ENCODE data around the gene ASIC2. TPM values are rescaled to one million over a fixed set of nuclear protein-coding genes. Genes with fewer than 3 reads are reported as not detected.

The ASIC2 gene
- total RNA-seq, 2 experiments from 2014 or later = not detected

DNA sequence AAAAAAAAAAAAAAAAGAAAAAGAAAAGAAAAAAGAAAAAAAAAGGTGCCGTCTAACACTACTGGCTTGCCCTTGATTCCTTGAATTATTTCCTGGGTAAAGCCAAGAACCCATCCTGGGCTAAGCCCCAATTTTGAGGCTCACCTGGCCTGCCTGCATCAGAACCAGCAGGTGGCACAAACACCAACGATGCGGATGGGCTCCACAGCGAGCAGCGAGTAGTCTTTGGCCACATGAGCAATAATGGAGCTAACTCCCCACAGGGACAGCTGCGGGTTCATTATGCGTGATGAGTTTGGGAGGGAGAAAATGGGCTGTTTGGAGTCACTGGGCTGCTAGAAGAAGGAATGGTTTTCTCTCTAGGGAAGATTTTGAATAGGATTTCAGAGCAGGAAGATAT, 91.1 kb downstream of the ASIC2 start:
- no peak overlapping the region for H3K27ac Mint-ChIP-seq
- ChIA-PET CTCF (no interaction called here), POLR2A (no interaction called here)
- H3K4me3 Mint-ChIP-seq = no peak overlapping the region
- no peaks in the 10 kb centered on the region for H3K4me1 Mint-ChIP-seq (ENCODE audit: low read depth)
- peaks cover 25% of the 10 kb centered on the region for H3K27me3 Mint-ChIP-seq
- TF ChIP-seq, protein P1, sequence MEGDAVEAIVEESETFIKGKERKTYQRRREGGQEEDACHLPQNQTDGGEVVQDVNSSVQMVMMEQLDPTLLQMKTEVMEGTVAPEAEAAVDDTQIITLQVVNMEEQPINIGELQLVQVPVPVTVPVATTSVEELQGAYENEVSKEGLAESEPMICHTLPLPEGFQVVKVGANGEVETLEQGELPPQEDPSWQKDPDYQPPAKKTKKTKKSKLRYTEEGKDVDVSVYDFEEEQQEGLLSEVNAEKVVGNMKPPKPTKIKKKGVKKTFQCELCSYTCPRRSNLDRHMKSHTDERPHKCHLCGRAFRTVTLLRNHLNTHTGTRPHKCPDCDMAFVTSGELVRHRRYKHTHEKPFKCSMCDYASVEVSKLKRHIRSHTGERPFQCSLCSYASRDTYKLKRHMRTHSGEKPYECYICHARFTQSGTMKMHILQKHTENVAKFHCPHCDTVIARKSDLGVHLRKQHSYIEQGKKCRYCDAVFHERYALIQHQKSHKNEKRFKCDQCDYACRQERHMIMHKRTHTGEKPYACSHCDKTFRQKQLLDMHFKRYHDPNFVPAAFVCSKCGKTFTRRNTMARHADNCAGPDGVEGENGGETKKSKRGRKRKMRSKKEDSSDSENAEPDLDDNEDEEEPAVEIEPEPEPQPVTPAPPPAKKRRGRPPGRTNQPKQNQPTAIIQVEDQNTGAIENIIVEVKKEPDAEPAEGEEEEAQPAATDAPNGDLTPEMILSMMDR (IDR thresholded peaks at IDR 0.05) = no peak
- Histone ChIP-seq H3K27ac (ENCODE audit: low read depth in 1 of 2, low read length in 2 of 2) (no peak overlapping the region), H3K9me3 (ENCODE audit: control insufficient read depth in 1 of 2, insufficient read depth in 1 of 2, low read length in 2 of 2) (no peaks in the 10 kb centered on the region), H3K27me3 (ENCODE audit: control insufficient read depth in 1 of 2, insufficient read depth in 2 of 2, low read length in 2 of 2) (no peaks in the 10 kb centered on the region), H3K4me3 (ENCODE audit: low read length) (no peak overlapping the region), H3K36me3 (ENCODE audit: insufficient read depth, low read length) (no peaks in the 10 kb centered on the region), H3K4me1 (ENCODE audit: insufficient read depth, low read length) (no peaks in the 10 kb centered on the region)
- no peaks in the 10 kb centered on the region for H3K9me3 Mint-ChIP-seq
- no peak for DNase-seq
- ATAC-seq (ENCODE audit: poor library complexity) = no peak
- intact Hi-C loops (cut with DNase I, micrococcal nuclease) = no loop called here
- H3K36me3 Mint-ChIP-seq (ENCODE audit: low read depth) = no peaks in the 10 kb centered on the region

DNA sequence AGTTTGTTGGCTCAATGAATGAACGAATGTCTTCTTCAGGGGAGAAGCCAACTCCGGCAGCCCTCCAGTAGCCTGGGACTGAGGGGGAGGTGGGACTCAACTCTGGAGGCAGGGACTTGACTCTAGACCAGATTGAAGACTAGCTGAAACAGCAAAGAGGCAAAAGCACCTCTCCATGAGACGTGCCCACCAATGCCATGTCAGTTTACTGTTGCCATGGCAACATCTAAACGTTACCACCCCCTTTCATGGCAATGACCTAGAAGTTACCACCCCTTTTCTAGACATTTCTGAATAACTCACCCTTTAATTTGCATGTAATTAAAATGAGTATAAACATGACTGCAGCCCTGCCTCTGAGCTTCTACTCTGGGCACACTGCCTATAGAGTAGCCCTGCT, 91.8 kb downstream of the ASIC2 start:
- Mint-ChIP-seq H3K9me3 (no peaks in the 10 kb centered on the region), H3K4me3 (no peak overlapping the region), H3K27me3 (peaks cover 28% of the 10 kb centered on the region), H3K27ac (no peak overlapping the region), H3K36me3 (ENCODE audit: low read depth) (no peaks in the 10 kb centered on the region), H3K4me1 (ENCODE audit: low read depth) (no peaks in the 10 kb centered on the region)
- no peaks in the 10 kb centered on the region for H3K9me3 ChIP-seq (ENCODE audit: control insufficient read depth in 1 of 2, insufficient read depth in 1 of 2, low read length in 2 of 2)
- no peaks in the 10 kb centered on the region for H3K36me3 ChIP-seq (ENCODE audit: insufficient read depth, low read length)
- ATAC-seq (ENCODE audit: poor library complexity) (no peak), DNase-seq (no peak)
- H3K27me3 ChIP-seq (ENCODE audit: control insufficient read depth in 1 of 2, insufficient read depth in 2 of 2, low read length in 2 of 2) = no peaks in the 10 kb centered on the region
- no peak overlapping the region for H3K4me3 ChIP-seq (ENCODE audit: low read length)
- no peaks in the 10 kb centered on the region for H3K4me1 ChIP-seq (ENCODE audit: insufficient read depth, low read length)
- ChIA-PET POLR2A (no interaction called here), CTCF (no interaction called here)
- intact Hi-C loops (cut with DNase I, micrococcal nuclease) = no loop called here
- no peak overlapping the region for H3K27ac ChIP-seq (ENCODE audit: low read depth in 1 of 2, low read length in 2 of 2)
- TF ChIP-seq, protein P1 (IDR thresholded peaks at IDR 0.05) = no peak

DNA sequence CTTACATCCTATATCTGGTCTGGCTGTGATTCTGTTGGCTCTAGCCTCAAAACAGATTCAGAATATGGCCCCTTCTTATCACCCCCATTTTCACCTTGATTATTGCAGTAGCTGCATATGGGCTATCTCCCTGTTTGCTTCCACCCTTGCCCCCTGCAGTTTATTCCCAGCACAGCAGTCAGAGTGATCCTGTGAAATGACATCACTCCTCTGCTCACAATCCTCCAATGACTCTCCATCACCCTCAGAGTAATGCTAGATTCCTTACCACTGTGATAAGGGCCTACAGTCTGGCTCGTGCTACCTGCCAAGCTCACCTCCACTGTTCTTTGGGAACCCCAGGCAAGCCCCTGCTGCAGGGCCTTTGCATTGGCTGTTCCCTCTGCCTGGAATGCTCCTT, 92.5 kb downstream of the ASIC2 start:
- TF ChIP-seq, protein P1 (IDR thresholded peaks at IDR 0.05) = no peak
- ATAC-seq (ENCODE audit: poor library complexity) (no peak), DNase-seq (no peak)
- no peak overlapping the region for H3K4me3 Mint-ChIP-seq
- Histone ChIP-seq H3K36me3 (ENCODE audit: insufficient read depth, low read length) (no peaks in the 10 kb centered on the region), H3K27ac (ENCODE audit: low read depth in 1 of 2, low read length in 2 of 2) (no peak overlapping the region), H3K4me1 (ENCODE audit: insufficient read depth, low read length) (no peaks in the 10 kb centered on the region), H3K4me3 (ENCODE audit: low read length) (no peak overlapping the region), H3K27me3 (ENCODE audit: control insufficient read depth in 1 of 2, insufficient read depth in 2 of 2, low read length in 2 of 2) (no peaks in the 10 kb centered on the region), H3K9me3 (ENCODE audit: control insufficient read depth in 1 of 2, insufficient read depth in 1 of 2, low read length in 2 of 2) (no peaks in the 10 kb centered on the region)
- no peaks in the 10 kb centered on the region for H3K4me1 Mint-ChIP-seq (ENCODE audit: low read depth)
- CTCF ChIA-PET = no interaction called here
- H3K27ac Mint-ChIP-seq = no peak overlapping the region
- peaks cover 30% of the 10 kb centered on the region for H3K27me3 Mint-ChIP-seq
- POLR2A ChIA-PET = no interaction called here
- no peaks in the 10 kb centered on the region for H3K36me3 Mint-ChIP-seq (ENCODE audit: low read depth)
- H3K9me3 Mint-ChIP-seq = no peaks in the 10 kb centered on the region
- intact Hi-C loops (cut with DNase I, micrococcal nuclease) = no loop called here

All from CD4-positive, alpha-beta T cell (primary cell).